Measurements from ENCODE around the gene TTLL11. TPM values are rescaled to one million over a fixed set of nuclear protein-coding genes. Genes with fewer than 3 reads are reported as not detected.

TTLL11 gene
- polyA plus RNA-seq, 1 donor from 2014 or later, result 8.0 TPM

DNA sequence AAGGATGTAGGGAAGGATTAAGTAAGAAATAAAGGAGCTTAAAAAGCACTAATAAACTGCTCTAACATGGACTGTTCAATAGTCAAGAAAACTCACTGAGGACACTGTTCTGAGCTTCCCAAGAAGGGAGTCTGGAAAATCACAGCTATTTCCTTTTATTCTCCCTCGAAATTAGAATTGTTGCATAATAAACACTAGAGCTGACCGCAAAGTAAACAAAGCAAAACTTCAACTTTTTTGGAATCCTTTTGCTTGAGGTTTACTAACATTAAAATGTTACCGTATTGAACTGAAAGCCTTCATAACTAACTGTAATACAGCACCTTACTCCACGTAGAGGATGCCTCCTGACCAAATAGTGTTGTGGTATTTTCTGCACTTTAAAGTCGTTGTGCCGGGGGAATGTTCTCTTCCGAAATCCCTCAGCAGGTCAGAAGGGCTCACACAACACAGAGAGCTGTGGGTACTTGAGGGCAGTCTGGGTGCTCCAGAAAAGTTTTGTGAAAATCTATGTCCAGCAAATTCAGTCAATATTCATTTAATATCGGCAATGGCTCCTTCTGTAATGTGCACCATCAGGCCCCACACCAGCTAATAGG lies 59.2 kb downstream of the TTLL11 start:
- H3K9me2 ChIP-seq (ENCODE audit: insufficient read depth, low read length), result no peaks in the 10 kb centered on the region
- no peak overlapping the region for H2AFZ ChIP-seq (ENCODE audit: low read depth, low read length)
- H3K4me3 ChIP-seq (ENCODE audit: low read length), result no peak overlapping the region
- no peak overlapping the region for H3K27ac ChIP-seq (ENCODE audit: low read length)
- H3K36me3 ChIP-seq (ENCODE audit: insufficient read depth, low read length), result no peaks in the 10 kb centered on the region
- H3K27me3 ChIP-seq (ENCODE audit: insufficient read depth, low read depth, low read length), result no peaks in the 10 kb centered on the region
- no peak overlapping the region for H3K4me2 ChIP-seq (ENCODE audit: low read length)
- H3K79me2 ChIP-seq (replicated peaks; ENCODE audit: insufficient read depth, low read length), result no peaks in the 10 kb centered on the region
- no peak for TF ChIP-seq RAD21 (conservative IDR thresholded peaks at IDR 0.05)
- TF ChIP-seq EP300 (conservative IDR thresholded peaks at IDR 0.05; ENCODE audit: poor library complexity, severe bottlenecking), result no peak
- TF ChIP-seq SMC3 (conservative IDR thresholded peaks at IDR 0.05; ENCODE audit: poor library complexity), result no peak
- no peak for TF ChIP-seq POLR2AphosphoS5 (IDR thresholded peaks at IDR 0.05)
- TF ChIP-seq MXI1 (conservative IDR thresholded peaks at IDR 0.05; ENCODE audit: poor library complexity, severe bottlenecking), result no peak
- TF ChIP-seq TAF1 (IDR thresholded peaks at IDR 0.05; ENCODE audit: low read depth), result no peak
- TF ChIP-seq CTCF (IDR thresholded peaks at IDR 0.05; ENCODE audit: poor library complexity, severe bottlenecking), result no peak
- TF ChIP-seq EZH2 (IDR thresholded peaks at IDR 0.05; ENCODE audit: borderline replicate concordance, insufficient read depth, low read length, poor library complexity, severe bottlenecking), result no peak
- TF ChIP-seq REST (IDR thresholded peaks at IDR 0.05; ENCODE audit: borderline replicate concordance), result no peak
- H3F3A ChIP-seq (ENCODE audit: insufficient read depth, low read length, poor library complexity, severe bottlenecking), result no peaks in the 10 kb centered on the region
- no peaks in the 10 kb centered on the region for H3K9me3 ChIP-seq (ENCODE audit: low read length)
- H4K20me1 ChIP-seq (ENCODE audit: insufficient read depth), result no peaks in the 10 kb centered on the region
- H3K9ac ChIP-seq (ENCODE audit: low read length), result no peak overlapping the region

GRCh38 chr9:122032346-122032745 lies 60.8 kb downstream of the TTLL11 start:
- Histone ChIP-seq H3K9ac (ENCODE audit: low read length) (no peak overlapping the region), H2AFZ (ENCODE audit: low read depth, low read length) (no peak overlapping the region), H3K9me3 (ENCODE audit: low read length) (no peaks in the 10 kb centered on the region), H3K9me2 (ENCODE audit: insufficient read depth, low read length) (no peaks in the 10 kb centered on the region), H3K79me2 (replicated peaks; ENCODE audit: insufficient read depth, low read length) (no peaks in the 10 kb centered on the region), H3K27ac (ENCODE audit: low read length) (no peak overlapping the region), H3F3A (ENCODE audit: insufficient read depth, low read length, poor library complexity, severe bottlenecking) (no peaks in the 10 kb centered on the region), H3K4me3 (ENCODE audit: low read length) (no peak overlapping the region), H3K4me2 (ENCODE audit: low read length) (no peak overlapping the region), H4K20me1 (ENCODE audit: insufficient read depth) (no peaks in the 10 kb centered on the region), H3K27me3 (ENCODE audit: insufficient read depth, low read depth, low read length) (no peaks in the 10 kb centered on the region), H3K36me3 (ENCODE audit: insufficient read depth, low read length) (no peaks in the 10 kb centered on the region)
- no peak for TF ChIP-seq TAF1 (IDR thresholded peaks at IDR 0.05; ENCODE audit: low read depth)
- TF ChIP-seq EP300 (conservative IDR thresholded peaks at IDR 0.05; ENCODE audit: poor library complexity, severe bottlenecking), result no peak
- TF ChIP-seq CTCF (IDR thresholded peaks at IDR 0.05; ENCODE audit: poor library complexity, severe bottlenecking), result no peak
- TF ChIP-seq REST (IDR thresholded peaks at IDR 0.05; ENCODE audit: borderline replicate concordance), result no peak
- no peak for TF ChIP-seq EZH2 (IDR thresholded peaks at IDR 0.05; ENCODE audit: borderline replicate concordance, insufficient read depth, low read length, poor library complexity, severe bottlenecking)
- no peak for TF ChIP-seq SMC3 (conservative IDR thresholded peaks at IDR 0.05; ENCODE audit: poor library complexity)
- no peak for TF ChIP-seq POLR2AphosphoS5 (IDR thresholded peaks at IDR 0.05)
- no peak for TF ChIP-seq MXI1 (conservative IDR thresholded peaks at IDR 0.05; ENCODE audit: poor library complexity, severe bottlenecking)
- TF ChIP-seq RAD21 (conservative IDR thresholded peaks at IDR 0.05), result no peak
